PFSK-1 (cell line): ENCODE measurements around the gene BPGM.

Source experiments
- FOXP2 ChIP-seq: optimal IDR thresholded peaks from 2 replicates; pipeline ENCODE3; 2011; ENCODE audit warnings: borderline replicate concordance, control low read depth, inconsistent platforms; ENCODE audit not compliant: insufficient read depth; ENCODE audit errors: extremely low read length, extremely low read depth
- POLR2AphosphoS5 ChIP-seq: IDR thresholded peaks from 2 replicates; pipeline ENCODE4 v1.6.1; 2012; ENCODE audit warnings: low read depth, mild to moderate bottlenecking, control low read depth, low read length, moderate library complexity
- REST ChIP-seq, 2 experiments: IDR thresholded peaks; 2 replicates each; pipeline versions ENCODE4 v1.6.1 to v1.8.0; 2011 to 2012; ENCODE audit warnings: low read depth in 2 of 2, low read length in 2 of 2, control low read depth in 1 of 2, inconsistent platforms in 1 of 2, mild to moderate bottlenecking in 1 of 2, moderate library complexity in 1 of 2; ENCODE audit not compliant: insufficient read depth in 1 of 2
- SIN3A ChIP-seq: IDR thresholded peaks from 2 replicates; pipeline ENCODE4 v1.6.1; 2012; ENCODE audit warnings: mild to moderate bottlenecking, low read length, moderate library complexity, borderline replicate concordance; ENCODE audit not compliant: insufficient read depth
- TAF1 ChIP-seq: IDR thresholded peaks from 2 replicates; pipeline ENCODE4 v1.6.1; 2012; ENCODE audit warnings: low read length, control low read depth, borderline replicate concordance; ENCODE audit not compliant: insufficient read depth

BPGM gene

GRCh38 chr7:134645935-134646334 is 718 bp upstream of the BPGM start:
- TF ChIP-seq FOXP2 = no peak

GRCh38 chr7:134648456-134648855 is 1.8 kb downstream of the BPGM start:
- TF ChIP-seq POLR2AphosphoS5 (no peak), SIN3A (no peak), FOXP2 (no peak), TAF1 (no peak), REST (IDR thresholded peaks at IDR 0.05; ENCODE audit: insufficient read depth in 1 of 2, low read depth in 2 of 2, low read length in 2 of 2) (no peak)

- TF ChIP-seq TAF1 = no peak
- no peak for TF ChIP-seq REST (IDR thresholded peaks at IDR 0.05; ENCODE audit: insufficient read depth in 1 of 2, low read depth in 2 of 2, low read length in 2 of 2)
- TF ChIP-seq FOXP2 = no peak
- TF ChIP-seq POLR2AphosphoS5 = no peak
- TF ChIP-seq SIN3A = no peak
These were observed 2.6 kb downstream of the BPGM start for GRCh38 chr7:134649226-134649775.

GRCh38 chr7:134651991-134652390 is 5.3 kb downstream of the BPGM start:
- TF ChIP-seq REST (IDR thresholded peaks at IDR 0.05; ENCODE audit: insufficient read depth in 1 of 2, low read depth in 2 of 2, low read length in 2 of 2) = no peak
- TF ChIP-seq SIN3A = no peak
- TF ChIP-seq FOXP2 = no peak
- no peak for TF ChIP-seq POLR2AphosphoS5
- TF ChIP-seq TAF1 = no peak

- TF ChIP-seq SIN3A = no peak
- no peak for TF ChIP-seq POLR2AphosphoS5
- TF ChIP-seq TAF1 = no peak
- no peak for TF ChIP-seq REST (IDR thresholded peaks at IDR 0.05; ENCODE audit: insufficient read depth in 1 of 2, low read depth in 2 of 2, low read length in 2 of 2)
- TF ChIP-seq FOXP2 = no peak
These were observed 7.6 kb downstream of the BPGM start for GRCh38 chr7:134654104-134654775.
